HepG2 (cell line): ENCODE measurements around the gene GAD2. TPM values are rescaled to one million over a fixed set of nuclear protein-coding genes. Genes with fewer than 3 reads are reported as not detected.

Source experiments
- ATAC-seq: fragments of 200-7000 bp; cut with Tn5 transposase; 3 replicates; pipeline ENCODE4 v1.9.1; 2020; ENCODE audit warnings: mild to moderate bottlenecking, moderate library complexity
- BruUV-seq: library from RNA; stranded (reverse); fragments of 400-500 nt; replicated peaks from 2 replicates; lab custom pipeline; 2021; lab: Mats Ljungman, UMichigan
- CTCF ChIA-PET: fragments of 300-600 bp; formaldehyde crosslinking; extraction: SDS; loops from one replicate; lab custom pipeline; 2021; ENCODE audit warnings: low total read pairs, inconsistent platforms, low intra/inter-chr PET ratio; lab: Yijun Ruan, JAX
- POLR2A ChIA-PET: fragments of 350-600 bp; sonication (Branson Sonifier 250); formaldehyde crosslinking; loops from one replicate; lab custom pipeline; 2020; ENCODE audit warnings: antibody characterized with exemption, inconsistent platforms; lab: Yijun Ruan, JAX
- DNase-seq: peaks from one replicate; pipeline ENCODE4 v3.0.0-alpha.2; 2015; ENCODE audit warnings: low spot score
- FAIRE-seq: peaks from 3 replicates; lab custom pipeline; 2011; peaks lifted over from hg19 to GRCh38; lab: Jason Lieb, UNC
- H2AFZ ChIP-seq: one replicate; pipeline ENCODE4 v1.6.1; 2011; ENCODE audit warnings: low read length, inconsistent platforms
- H3K27ac ChIP-seq: fragments of 300-600 bp; 3 replicates; pipeline ENCODE4 v1.8.0; 2011; ENCODE audit warnings: mixed run types, mild to moderate bottlenecking, mixed read lengths, low read length, inconsistent platforms; ENCODE audit not compliant: insufficient read depth; ENCODE audit errors: extremely low read length
- H3K27me3 ChIP-seq, 2 experiments: fragments of 200-600 bp in 1 of 2; 2 replicates in 1 of 2; 3 replicates in 1 of 2; pipeline versions ENCODE4 v1.6.0 to v1.8.0; 2011; ENCODE audit warnings: low read length in 2 of 2, mild to moderate bottlenecking in 2 of 2, moderate library complexity in 2 of 2, inconsistent platforms in 1 of 2; ENCODE audit not compliant: insufficient read depth in 2 of 2, control insufficient read depth in 1 of 2
- H3K36me3 ChIP-seq, 2 experiments: fragments of 200-600 bp in 1 of 2; replicated peaks in 1 of 2; 2 replicates in 1 of 2; 3 replicates in 1 of 2; pipeline versions ENCODE4 v1.5.1 to v1.8.0; 2011; ENCODE audit warnings: low read length in 2 of 2, inconsistent platforms in 1 of 2; ENCODE audit not compliant: insufficient read depth in 2 of 2, control insufficient read depth in 1 of 2
- H3K4me1 ChIP-seq: 2 replicates; pipeline ENCODE4 v1.5.1; 2012; ENCODE audit warnings: low read length, inconsistent platforms; ENCODE audit not compliant: insufficient read depth
- H3K4me2 ChIP-seq: 2 replicates; pipeline ENCODE4 v1.6.0; 2011; ENCODE audit warnings: low read depth, low read length, inconsistent platforms
- H3K4me3 ChIP-seq, 3 experiments: fragments of 200-600 bp in 1 of 3; sonication (generic), shearing (Covaris generic) in 1 of 3; replicated peaks in 1 of 3; 2 replicates each; pipeline ENCODE4 v1.5.1; 2011 to 2016; ENCODE audit warnings: low read length in 3 of 3, inconsistent platforms in 2 of 3, low read depth in 2 of 3, mild to moderate bottlenecking in 2 of 3, control low read depth in 1 of 3, mixed read lengths in 1 of 3; ENCODE audit not compliant: insufficient read depth in 1 of 3
- H3K79me2 ChIP-seq: one replicate; pipeline ENCODE4 v1.6.1; 2011; ENCODE audit warnings: low read length, inconsistent platforms; ENCODE audit not compliant: insufficient read depth
- H3K9ac ChIP-seq: 2 replicates; pipeline ENCODE4 v1.6.0; 2011; ENCODE audit warnings: mild to moderate bottlenecking, low read depth, low read length, inconsistent platforms; ENCODE audit not compliant: insufficient read depth
- H3K9me3 ChIP-seq: 2 replicates; pipeline ENCODE4 v1.5.1; 2012; ENCODE audit warnings: mild to moderate bottlenecking, low read length
- H4K20me1 ChIP-seq: 2 replicates; pipeline ENCODE4 v1.6.0; 2011; ENCODE audit warnings: inconsistent platforms, mild to moderate bottlenecking, low read length, moderate library complexity; ENCODE audit not compliant: insufficient read depth
- BRD4 ChIP-seq: sonication (generic); formaldehyde crosslinking; IDR thresholded peaks from 2 replicates; pipeline ENCODE4 v1.4.0; 2020; ENCODE audit warnings: missing genetic modification reagents
- E2F5 ChIP-seq: sonication (generic); formaldehyde crosslinking; conservative IDR thresholded peaks from 2 replicates; pipeline ENCODE4 v1.4.0; 2020; ENCODE audit warnings: missing genetic modification reagents
- GLI4 ChIP-seq: sonication (generic); formaldehyde crosslinking; IDR thresholded peaks from 2 replicates; pipeline ENCODE4 v1.5.1; 2020; ENCODE audit warnings: missing genetic modification reagents, mild to moderate bottlenecking, moderate library complexity, borderline replicate concordance
- GLMP ChIP-seq: sonication (generic); formaldehyde crosslinking; IDR thresholded peaks from 2 replicates; pipeline ENCODE4 v1.9.0; 2021; ENCODE audit warnings: missing genetic modification reagents, mild to moderate bottlenecking, borderline replicate concordance
- HNRNPLL ChIP-seq: fragments of 200-400 bp; formaldehyde crosslinking; IDR thresholded peaks from 2 replicates; pipeline ENCODE4 v1.6.1; 2017; ENCODE audit warnings: mild to moderate bottlenecking, low read depth, low read length; ENCODE audit not compliant: poor library complexity, severe bottlenecking
- NBN ChIP-seq: fragments of 450-650 bp; conservative IDR thresholded peaks from 2 replicates; pipeline ENCODE4 v1.6.1; 2017
- PATZ1 ChIP-seq: sonication (generic); formaldehyde crosslinking; IDR thresholded peaks from 2 replicates; pipeline ENCODE4 v1.4.0; 2020; ENCODE audit warnings: missing genetic modification reagents
- SP2 ChIP-seq: sonication (generic); formaldehyde crosslinking; IDR thresholded peaks from 2 replicates; pipeline ENCODE4 v1.5.1; 2020; ENCODE audit warnings: mild to moderate bottlenecking, missing genetic modification reagents
- ZNF276 ChIP-seq: sonication (generic); formaldehyde crosslinking; IDR thresholded peaks from 2 replicates; pipeline ENCODE4 v1.4.0; 2020; ENCODE audit warnings: mild to moderate bottlenecking, low read depth, missing genetic modification reagents
- ZNF550 ChIP-seq: sonication (generic); formaldehyde crosslinking; IDR thresholded peaks from 2 replicates; pipeline ENCODE4 v1.4.0; 2020; ENCODE audit warnings: mild to moderate bottlenecking, missing genetic modification reagents, borderline replicate concordance
- ZNF768 ChIP-seq: sonication (generic); formaldehyde crosslinking; IDR thresholded peaks from 2 replicates; pipeline ENCODE4 v1.4.0; 2020; ENCODE audit warnings: missing genetic modification reagents
- ZXDC ChIP-seq: sonication (generic); formaldehyde crosslinking; IDR thresholded peaks from 2 replicates; pipeline ENCODE4 v1.5.0; 2020; ENCODE audit warnings: mild to moderate bottlenecking, missing genetic modification reagents
- in situ Hi-C: cut with HindIII; loops from 2 replicates; pipeline ENCODE4 v1.10.0; 2017; ENCODE audit warnings: low pct_unique_long_range_greater_than_20kb; ENCODE audit not compliant: extremely low pct_ligation_motif_present
- intact Hi-C: fragments of 100-400 bp; cut with micrococcal nuclease; formaldehyde crosslinking; loops from one replicate; pipeline ENCODE4 v1.10.0; 2022; ENCODE audit not compliant: unreplicated experiment
- polyA plus RNA-seq, 8 experiments: library from polyadenylated mRNA; depleted of rRNA in 3 of 8; stranded (reverse) in 7 of 8; unstranded in 1 of 8; fragments of >200 nt; fragmentation: Illumina TruSeq in 4 of 8; extraction: Trizol in 4 of 8; gene quantifications; 2 replicates each; pipeline versions ENCODE4 v1.2.1 to v1.2.3, GENCODE V29; 2011 to 2016; ENCODE audit warnings: low read depth in 4 of 8, missing spikeins in 1 of 8, mixed read lengths in 1 of 8; ENCODE audit not compliant: insufficient read depth in 1 of 8
- total RNA-seq, 5 experiments: library from RNA; depleted of rRNA; stranded (reverse); fragments of >200 nt; fragmentation: Illumina TruSeq; extraction: Trizol; gene quantifications; 2 replicates each; pipeline ENCODE4 v1.2.3, GENCODE V29; 2016; ENCODE audit warnings: low read depth in 1 of 5

Gene GAD2
- total and polyA plus RNA-seq, 2 of the 13 experiments (the other 11 are each of a cell fraction or from before 2014, with no cell fraction given) = not detected

- TF ChIP-seq GLMP (CRISPR knock-in tag) (no peak), HNRNPLL (no peak)
Observed at GRCh38 chr10:26336979-26337378, 120.4 kb downstream of the GAD2 start (continued).

- no peak overlapping the region for H3K4me3 ChIP-seq
- H3K79me2 ChIP-seq = no peaks in the 10 kb centered on the region
- no peaks in the 10 kb centered on the region for H3K36me3 ChIP-seq
- ChIA-PET CTCF (no interaction called here), POLR2A (no interaction called here)
- FAIRE-seq (no peak), ATAC-seq (no peak), DNase-seq (no peak)
- H3K4me1 ChIP-seq = no peaks in the 10 kb centered on the region
- no TSS peak for BruUV-seq
- no peaks in the 10 kb centered on the region for H3K9me3 ChIP-seq
- no peak overlapping the region for H3K9ac ChIP-seq
- no peak overlapping the region for H3K27ac ChIP-seq
- in situ Hi-C loops (loop anchor here (25.0 kb wide), 1 partner anchor 1021 kb away; no protein-coding TSS in a partner anchor), intact Hi-C loops (no loop called here)
- H3K4me2 ChIP-seq = no peak overlapping the region
- no peaks in the 10 kb centered on the region for H3K27me3 ChIP-seq
- no peak overlapping the region for H2AFZ ChIP-seq
- H4K20me1 ChIP-seq = no peaks in the 10 kb centered on the region
- TF ChIP-seq ZXDC (CRISPR knock-in tag) (no peak), ZNF550 (CRISPR knock-in tag) (no peak), GLI4 (CRISPR knock-in tag) (no peak), BRD4 (CRISPR knock-in tag) (no peak), E2F5 (no peak), NBN (no peak), ZNF768 (CRISPR knock-in tag) (no peak), ZNF276 (no peak), SP2 (CRISPR knock-in tag) (no peak), PATZ1 (CRISPR knock-in tag) (no peak)
Observed at GRCh38 chr10:26341701-26342100, 125.1 kb downstream of the GAD2 start.
